Activated CD8-positive, alpha-beta T cell treated with anti-CD3 and anti-CD28 coated beads for 36 hours (primary cell): Measurements from ENCODE around the gene RPS14. TPM values are rescaled to one million over a fixed set of nuclear protein-coding genes. Genes with fewer than 3 reads are reported as not detected.
"Not testable (repeated sequence)": the region's sequence is repeated elsewhere in the genome, so short reads cannot be mapped to it uniquely, and the experiment has no call there.

Source experiments
- ATAC-seq: fragments of 200-7000 bp; cut with Tn5 transposase; one replicate; pipeline ENCODE4 v1.10.0; 2021; ENCODE audit warnings: mild to moderate bottlenecking, moderate library complexity
- CTCF ChIA-PET: fragments of 350-600 bp; sonication (Branson Sonifier 250); formaldehyde crosslinking; loops from one replicate; lab custom pipeline; 2021; ENCODE audit warnings: antibody characterized with exemption; lab: Charles Lee
- POLR2A ChIA-PET: fragments of 350-600 bp; sonication (Branson Sonifier 250); formaldehyde crosslinking; loops from one replicate; lab custom pipeline; 2021; ENCODE audit warnings: antibody characterized with exemption; lab: Charles Lee
- DNase-seq: peaks from one replicate; pipeline ENCODE4 v3.0.0-alpha.2; 2020
- H3K27ac Mint-ChIP-seq: one replicate; pipeline ENCODE4 v1.8.0; 2021; ENCODE audit warnings: mild to moderate bottlenecking, mixed read lengths
- H3K27me3 Mint-ChIP-seq: one replicate; pipeline ENCODE4 v1.8.0; 2021; ENCODE audit warnings: mixed read lengths
- H3K36me3 Mint-ChIP-seq: one replicate; pipeline ENCODE4 v1.8.0; 2021; ENCODE audit warnings: low read depth, mixed read lengths
- H3K4me1 Mint-ChIP-seq: one replicate; pipeline ENCODE4 v1.8.0; 2021; ENCODE audit warnings: low read depth, mixed read lengths
- H3K4me3 Mint-ChIP-seq: one replicate; pipeline ENCODE4 v1.8.0; 2021; ENCODE audit warnings: mild to moderate bottlenecking, moderate library complexity, mixed read lengths
- H3K9me3 Mint-ChIP-seq: one replicate; pipeline ENCODE4 v1.8.0; 2021; ENCODE audit warnings: mixed read lengths
- intact Hi-C: fragments of 100-400 bp; cut with micrococcal nuclease; formaldehyde crosslinking; loops from one replicate; pipeline ENCODE4 v1.10.0; 2022
- total RNA-seq, 2 experiments: library from RNA; stranded (reverse); gene quantifications; one replicate each; pipeline ENCODE4 v1.2.3, GENCODE V29; 2021
- TF ChIP-seq, protein P1 (sequence below): fragments of 200-600 bp; IDR thresholded peaks from one replicate; pipeline ENCODE4 v1.8.0; 2022; ENCODE audit warnings: antibody characterized with exemption, mild to moderate bottlenecking

The RPS14 gene
- total RNA-seq, 2 experiments from 2014 or later = 3,542 to 3,651 TPM

DNA sequence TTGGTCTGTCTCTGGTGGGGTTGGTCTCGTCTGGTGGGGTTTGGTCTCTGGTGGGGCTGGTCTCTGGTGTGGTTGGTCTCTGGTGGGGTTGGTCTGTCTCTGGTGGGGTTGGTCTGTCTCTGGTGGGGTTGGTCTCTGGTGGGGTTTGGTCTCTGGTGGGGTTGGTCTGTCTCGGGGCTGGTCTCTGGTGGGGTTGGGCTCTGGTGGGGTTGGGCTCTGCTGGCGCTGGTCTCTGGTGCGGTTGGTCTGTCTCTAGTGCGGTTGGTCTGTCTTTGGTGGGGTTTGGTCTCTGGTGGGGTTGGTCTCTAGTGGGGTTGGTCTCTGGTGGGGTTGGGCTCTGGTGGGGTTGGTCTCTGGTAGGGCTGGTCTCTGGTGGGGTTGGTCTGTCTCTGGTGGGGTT lies 20.6 kb downstream of the RPS14 start:
- Mint-ChIP-seq H3K4me1 (no peaks in the 10 kb centered on the region), H3K27me3 (no peaks in the 10 kb centered on the region), H3K9me3 (no peaks in the 10 kb centered on the region), H3K4me3 (no peak overlapping the region), H3K36me3 (no peaks in the 10 kb centered on the region), H3K27ac (no peak overlapping the region)
- intact Hi-C loops = no loop called here
- ATAC-seq (no peak), DNase-seq (no peak)
- ChIA-PET POLR2A (interaction anchor here (1.7 to 6.1 kb wide), 2 partner anchors 13 to 18 kb away, joined by 4 to 23 read pairs; no protein-coding TSS in a partner anchor), CTCF (no interaction called here)
- TF ChIP-seq, protein P1, sequence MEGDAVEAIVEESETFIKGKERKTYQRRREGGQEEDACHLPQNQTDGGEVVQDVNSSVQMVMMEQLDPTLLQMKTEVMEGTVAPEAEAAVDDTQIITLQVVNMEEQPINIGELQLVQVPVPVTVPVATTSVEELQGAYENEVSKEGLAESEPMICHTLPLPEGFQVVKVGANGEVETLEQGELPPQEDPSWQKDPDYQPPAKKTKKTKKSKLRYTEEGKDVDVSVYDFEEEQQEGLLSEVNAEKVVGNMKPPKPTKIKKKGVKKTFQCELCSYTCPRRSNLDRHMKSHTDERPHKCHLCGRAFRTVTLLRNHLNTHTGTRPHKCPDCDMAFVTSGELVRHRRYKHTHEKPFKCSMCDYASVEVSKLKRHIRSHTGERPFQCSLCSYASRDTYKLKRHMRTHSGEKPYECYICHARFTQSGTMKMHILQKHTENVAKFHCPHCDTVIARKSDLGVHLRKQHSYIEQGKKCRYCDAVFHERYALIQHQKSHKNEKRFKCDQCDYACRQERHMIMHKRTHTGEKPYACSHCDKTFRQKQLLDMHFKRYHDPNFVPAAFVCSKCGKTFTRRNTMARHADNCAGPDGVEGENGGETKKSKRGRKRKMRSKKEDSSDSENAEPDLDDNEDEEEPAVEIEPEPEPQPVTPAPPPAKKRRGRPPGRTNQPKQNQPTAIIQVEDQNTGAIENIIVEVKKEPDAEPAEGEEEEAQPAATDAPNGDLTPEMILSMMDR = no peak

DNA sequence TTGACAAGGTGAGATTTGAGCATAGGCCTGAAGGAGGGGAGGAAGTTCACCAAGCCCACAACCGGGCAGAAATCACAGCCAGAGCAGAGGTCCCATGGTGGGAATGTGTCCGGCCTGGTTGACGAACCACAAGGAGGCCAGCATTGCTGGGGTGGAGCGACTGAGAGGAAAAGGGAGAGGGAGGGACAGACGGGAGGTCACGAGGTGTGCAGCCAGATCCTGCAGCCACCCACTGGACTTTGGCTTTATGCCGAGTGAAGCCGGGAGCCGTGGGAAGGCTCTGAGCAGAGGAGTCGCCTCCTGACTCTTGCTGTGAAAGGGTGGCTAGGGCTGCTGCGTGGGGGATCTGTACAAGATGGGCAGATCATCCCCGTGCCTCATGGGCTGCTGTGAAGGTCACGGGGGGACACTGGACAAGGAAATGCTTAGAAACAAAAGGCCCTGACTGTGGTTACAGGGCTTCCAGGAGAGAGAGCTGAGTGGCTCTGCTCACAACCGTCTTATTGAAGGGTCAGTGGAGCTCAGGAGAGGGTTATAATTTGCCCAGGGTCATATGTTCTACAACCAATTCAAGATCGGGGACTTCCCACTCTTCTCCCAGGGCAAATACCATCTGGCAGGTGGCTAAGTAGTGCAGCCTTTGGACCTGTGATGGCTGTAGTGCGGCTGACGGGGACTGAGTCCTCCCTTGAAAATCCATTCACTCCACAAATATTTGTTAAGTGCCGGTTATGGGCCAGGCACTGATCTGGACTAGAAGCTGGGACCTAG lies 21.2 kb downstream of the RPS14 start:
- no peak for ATAC-seq
- CTCF ChIA-PET = no interaction called here
- no peaks in the 10 kb centered on the region for H3K36me3 Mint-ChIP-seq

GRCh38 chr5:150426165-150426564 lies 23.4 kb downstream of the RPS14 start:
- H3K4me1 Mint-ChIP-seq, H3K36me3 Mint-ChIP-seq, H3K27ac Mint-ChIP-seq, ATAC-seq, H3K27me3 Mint-ChIP-seq, DNase-seq, intact Hi-C loops, H3K9me3 Mint-ChIP-seq, H3K4me3 Mint-ChIP-seq: not testable (repeated sequence)
- ChIA-PET POLR2A (interaction anchor here (0.6 kb wide), 1 partner anchor 62 kb away, joined by 3 read pairs; no protein-coding TSS in a partner anchor), CTCF (interaction anchor here (1.8 kb wide), 1 partner anchor 10 kb away, joined by 6 read pairs; no protein-coding TSS in a partner anchor)

More for the DNA sequence above, 21.2 kb downstream of the RPS14 start:
- DNase-seq = no peak
- Mint-ChIP-seq H3K9me3 (no peaks in the 10 kb centered on the region), H3K27me3 (no peaks in the 10 kb centered on the region), H3K27ac (no peak overlapping the region), H3K4me3 (no peak overlapping the region), H3K4me1 (no peaks in the 10 kb centered on the region)
- TF ChIP-seq, protein P1 = no peak
- POLR2A ChIA-PET = interaction anchor here (1.7 to 6.1 kb wide), 2 partner anchors 14 to 18 kb away, joined by 4 to 23 read pairs; no protein-coding TSS in a partner anchor
- intact Hi-C loops = no loop called here

- no peak for DNase-seq
These were observed 26.8 kb downstream of the RPS14 start for GRCh38 chr5:150422758-150423157.

DNA sequence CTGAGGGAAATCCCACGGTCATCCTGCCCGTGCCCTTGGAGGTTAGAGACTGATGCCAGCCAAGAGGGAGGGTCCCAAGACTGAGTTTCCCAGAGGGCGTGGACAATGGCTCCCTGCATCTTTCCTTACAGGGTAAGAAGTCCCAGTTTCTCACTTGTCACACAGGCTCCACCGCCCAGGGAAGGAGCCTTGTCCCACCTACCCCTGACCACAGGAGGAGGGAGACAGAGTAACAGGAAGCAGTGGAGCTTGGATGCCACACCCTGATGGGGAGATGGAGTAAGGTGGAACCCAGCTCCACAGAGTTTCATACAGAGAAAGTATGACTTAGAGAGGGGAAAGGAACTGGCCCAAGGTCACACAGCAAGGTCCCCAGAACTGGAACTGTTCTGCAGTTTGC lies 27.5 kb downstream of the RPS14 start:
- CTCF ChIA-PET = interaction anchor here (1.0 kb wide), 1 partner anchor 10 kb away, joined by 3 read pairs; the partner anchor contains the start of gene CD74
- Mint-ChIP-seq H3K9me3 (no peaks in the 10 kb centered on the region), H3K27me3 (no peaks in the 10 kb centered on the region), H3K4me1 (peaks cover 6% of the 10 kb centered on the region), H3K36me3 (no peaks in the 10 kb centered on the region), H3K27ac (no peak overlapping the region), H3K4me3 (no peak overlapping the region)
- DNase-seq (no peak), ATAC-seq (no peak)
- TF ChIP-seq, protein P1 = no peak
- POLR2A ChIA-PET = interaction anchor here (1.7 to 2.9 kb wide), 2 partner anchors 9 to 11 kb away, joined by 6 to 7 read pairs; partner anchors contain the start of gene CD74
- intact Hi-C loops = no loop called here

More at GRCh38 chr5:150422758-150423157, 26.8 kb downstream of the RPS14 start:
- Mint-ChIP-seq H3K4me3 (no peak overlapping the region), H3K27ac (no peak overlapping the region), H3K9me3 (no peaks in the 10 kb centered on the region), H3K4me1 (peaks cover 6% of the 10 kb centered on the region), H3K36me3 (no peaks in the 10 kb centered on the region), H3K27me3 (no peaks in the 10 kb centered on the region)
- CTCF ChIA-PET = interaction anchor here (1.0 kb wide), 1 partner anchor 10 kb away, joined by 3 read pairs; the partner anchor contains the start of gene CD74
- POLR2A ChIA-PET = interaction anchor here (1.1 to 2.9 kb wide), 3 partner anchors 10 to 24 kb away, joined by 4 to 7 read pairs (median 6); partner anchors contain the start of gene CD74
- TF ChIP-seq, protein P1 = no peak
- ATAC-seq = no peak
- intact Hi-C loops = no loop called here
